NCI-H1436 (cell line): Measurements from ENCODE around the gene PRSS33.

Source experiments
- DNase-seq: peaks from one replicate; lab custom pipeline; 2025; lab: John Stamatoyannopoulos, UW

The PRSS33 gene

GRCh38 chr16:2776500-2777139, 10.7 kb downstream of the PRSS33 start:
- no peak for DNase-seq

GRCh38 chr16:2775765-2776499, 11.4 kb downstream of the PRSS33 start:
- no peak for DNase-seq

- DNase-seq = no peak
These were observed 12.1 kb downstream of the PRSS33 start for GRCh38 chr16:2775131-2775716.

GRCh38 chr16:2774161-2774891, 13.0 kb downstream of the PRSS33 start:
- DNase-seq = no peak

GRCh38 chr16:2773188-2773968, 14.0 kb downstream of the PRSS33 start:
- DNase-seq = no peak

GRCh38 chr16:2771496-2772402, 15.6 kb downstream of the PRSS33 start:
- DNase-seq = no peak

GRCh38 chr16:2770057-2770951, 17.1 kb downstream of the PRSS33 start:
- DNase-seq = no peak

GRCh38 chr16:2769675-2770056, 17.7 kb downstream of the PRSS33 start:
- no peak for DNase-seq

GRCh38 chr16:2769100-2769529, 18.2 kb downstream of the PRSS33 start:
- DNase-seq = no peak

- no peak for DNase-seq
These were observed 18.8 kb downstream of the PRSS33 start for GRCh38 chr16:2768403-2769089.

- no peak for DNase-seq
These were observed 19.5 kb downstream of the PRSS33 start for GRCh38 chr16:2767891-2768290.

- no peak for DNase-seq
These were observed 20.1 kb downstream of the PRSS33 start for GRCh38 chr16:2767140-2767731.

GRCh38 chr16:2766430-2767139, 20.8 kb downstream of the PRSS33 start:
- DNase-seq = no peak

- no peak for DNase-seq
These were observed 21.6 kb downstream of the PRSS33 start for GRCh38 chr16:2765462-2766404.

- DNase-seq = no peak
These were observed 22.6 kb downstream of the PRSS33 start for GRCh38 chr16:2764718-2765117.

- DNase-seq = no peak
These were observed 24.2 kb downstream of the PRSS33 start for GRCh38 chr16:2763173-2763572.

GRCh38 chr16:2762711-2763110, 24.6 kb downstream of the PRSS33 start:
- no peak for DNase-seq
